Mucosa of stomach (tissue), 1 donor: ENCODE measurements around the gene SCD5.

ENCODE experiments used
- H3K27me3 ChIP-seq: one replicate; pipeline ENCODE4 v1.7.0; 2013; ENCODE audit warnings: mild to moderate bottlenecking, low read length; ENCODE audit not compliant: control insufficient read depth, insufficient read depth
- H3K36me3 ChIP-seq: one replicate; pipeline ENCODE4 v1.7.0; 2013; ENCODE audit warnings: low read length; ENCODE audit not compliant: control insufficient read depth, insufficient read depth
- H3K4me1 ChIP-seq: one replicate; pipeline ENCODE4 v1.7.0; 2013; ENCODE audit warnings: mild to moderate bottlenecking, low read length; ENCODE audit not compliant: control insufficient read depth, insufficient read depth
- H3K4me3 ChIP-seq: one replicate; pipeline ENCODE4 v1.7.0; 2013; ENCODE audit warnings: low read length
- H3K9ac ChIP-seq: one replicate; pipeline ENCODE4 v1.7.0; 2013; ENCODE audit warnings: mild to moderate bottlenecking, low read length, moderate library complexity
- H3K9me3 ChIP-seq: one replicate; pipeline ENCODE4 v1.7.0; 2013; ENCODE audit warnings: mild to moderate bottlenecking, low read length, moderate library complexity; ENCODE audit not compliant: control insufficient read depth
- donor health status: Pancreatic carcinoma.

Gene SCD5

GRCh38 chr4:82688091-82688795 lies 110.4 kb downstream of the SCD5 start:
- H3K4me1 ChIP-seq, result no peaks in the 10 kb centered on the region
- H3K36me3 ChIP-seq, result no peaks in the 10 kb centered on the region
- H3K9me3 ChIP-seq, result no peaks in the 10 kb centered on the region
- no peak overlapping the region for H3K9ac ChIP-seq
- no peaks in the 10 kb centered on the region for H3K27me3 ChIP-seq
- H3K4me3 ChIP-seq, result no peak overlapping the region

DNA sequence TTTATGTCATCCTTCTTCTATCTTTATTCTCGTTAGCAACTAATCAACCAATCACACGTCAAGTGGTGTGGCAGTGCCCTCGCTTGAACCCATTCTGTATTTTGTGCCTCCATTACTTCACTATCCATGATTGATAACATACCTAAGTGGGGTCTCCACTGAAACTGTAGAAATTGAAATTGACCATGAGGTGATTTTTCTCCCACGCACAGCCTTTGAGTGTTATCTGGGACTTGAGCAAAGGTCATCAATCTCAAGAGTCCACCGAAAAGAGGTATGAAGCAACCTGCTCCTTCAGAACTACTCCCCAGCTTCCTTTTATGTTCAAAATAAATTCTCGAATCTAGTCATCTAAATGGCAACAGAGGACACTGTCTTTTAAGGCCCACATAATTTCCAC lies 111.1 kb downstream of the SCD5 start:
- no peaks in the 10 kb centered on the region for H3K27me3 ChIP-seq
- no peak overlapping the region for H3K4me3 ChIP-seq
- H3K36me3 ChIP-seq, result no peaks in the 10 kb centered on the region
- no peaks in the 10 kb centered on the region for H3K9me3 ChIP-seq
- no peaks in the 10 kb centered on the region for H3K4me1 ChIP-seq
- no peak overlapping the region for H3K9ac ChIP-seq

- Histone ChIP-seq H3K4me1 (no peaks in the 10 kb centered on the region), H3K4me3 (no peak overlapping the region), H3K9ac (no peak overlapping the region), H3K27me3 (no peaks in the 10 kb centered on the region), H3K9me3 (no peaks in the 10 kb centered on the region), H3K36me3 (no peaks in the 10 kb centered on the region)
Observed at GRCh38 chr4:82681754-82682153, 116.8 kb downstream of the SCD5 start.

GRCh38 chr4:82680834-82681233 lies 117.8 kb downstream of the SCD5 start:
- H3K4me1 ChIP-seq, result no peaks in the 10 kb centered on the region
- no peaks in the 10 kb centered on the region for H3K9me3 ChIP-seq
- no peaks in the 10 kb centered on the region for H3K36me3 ChIP-seq
- no peak overlapping the region for H3K9ac ChIP-seq
- no peak overlapping the region for H3K4me3 ChIP-seq
- no peaks in the 10 kb centered on the region for H3K27me3 ChIP-seq

- Histone ChIP-seq H3K9ac (no peak overlapping the region), H3K4me1 (no peaks in the 10 kb centered on the region), H3K4me3 (no peak overlapping the region), H3K27me3 (no peaks in the 10 kb centered on the region), H3K9me3 (no peaks in the 10 kb centered on the region), H3K36me3 (no peaks in the 10 kb centered on the region)
Observed at GRCh38 chr4:82679531-82679930, 119.1 kb downstream of the SCD5 start.

- Histone ChIP-seq H3K9me3 (no peaks in the 10 kb centered on the region), H3K4me1 (no peaks in the 10 kb centered on the region), H3K9ac (no peak overlapping the region), H3K27me3 (no peaks in the 10 kb centered on the region), H3K36me3 (no peaks in the 10 kb centered on the region), H3K4me3 (no peak overlapping the region)
Observed at GRCh38 chr4:82678051-82678450, 120.5 kb downstream of the SCD5 start.

DNA sequence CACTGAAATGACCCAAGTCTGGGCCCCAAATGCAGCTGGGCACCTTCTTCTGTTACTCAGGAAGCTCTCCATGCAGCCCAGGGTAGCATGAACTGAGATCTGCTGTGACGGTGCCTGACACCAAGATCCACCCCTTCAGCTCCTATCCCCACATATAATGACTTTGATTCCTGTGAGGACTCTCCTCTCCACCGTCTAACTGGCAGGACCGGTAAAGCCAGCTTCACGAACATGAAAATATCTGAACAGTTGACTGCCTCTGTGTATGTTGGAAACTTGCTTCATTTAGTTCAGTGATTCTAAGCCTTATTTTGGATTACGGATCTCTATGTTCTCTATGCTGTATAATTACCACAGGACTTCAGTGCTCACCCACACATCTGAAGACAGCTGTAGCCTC lies 121.3 kb downstream of the SCD5 start:
- no peak overlapping the region for H3K9ac ChIP-seq
- H3K4me3 ChIP-seq, result no peak overlapping the region
- H3K4me1 ChIP-seq, result no peaks in the 10 kb centered on the region
- H3K9me3 ChIP-seq, result no peaks in the 10 kb centered on the region
- no peaks in the 10 kb centered on the region for H3K27me3 ChIP-seq
- no peaks in the 10 kb centered on the region for H3K36me3 ChIP-seq

- Histone ChIP-seq H3K9me3 (no peaks in the 10 kb centered on the region), H3K9ac (no peak overlapping the region), H3K4me3 (no peak overlapping the region), H3K4me1 (no peaks in the 10 kb centered on the region), H3K36me3 (no peaks in the 10 kb centered on the region), H3K27me3 (no peaks in the 10 kb centered on the region)
Observed at GRCh38 chr4:82667761-82668480, 130.7 kb downstream of the SCD5 start.

GRCh38 chr4:82666970-82667665 lies 131.5 kb downstream of the SCD5 start:
- H3K9ac ChIP-seq, result no peak overlapping the region
- H3K27me3 ChIP-seq, result no peaks in the 10 kb centered on the region
- H3K4me3 ChIP-seq, result no peak overlapping the region
- no peaks in the 10 kb centered on the region for H3K36me3 ChIP-seq
- H3K4me1 ChIP-seq, result no peaks in the 10 kb centered on the region
- no peaks in the 10 kb centered on the region for H3K9me3 ChIP-seq

GRCh38 chr4:82661181-82661992 lies 137.2 kb downstream of the SCD5 start:
- Histone ChIP-seq H3K9ac (no peak overlapping the region), H3K4me1 (no peaks in the 10 kb centered on the region), H3K36me3 (no peaks in the 10 kb centered on the region), H3K9me3 (no peaks in the 10 kb centered on the region), H3K4me3 (no peak overlapping the region), H3K27me3 (no peaks in the 10 kb centered on the region)

- Histone ChIP-seq H3K9ac (no peak overlapping the region), H3K9me3 (no peaks in the 10 kb centered on the region), H3K4me1 (no peaks in the 10 kb centered on the region), H3K36me3 (no peaks in the 10 kb centered on the region), H3K4me3 (no peak overlapping the region), H3K27me3 (no peaks in the 10 kb centered on the region)
Observed at GRCh38 chr4:82652062-82652461, 146.5 kb downstream of the SCD5 start.
